ENCODE measurements around the gene PLAAT2.

PLAAT2 gene

DNA sequence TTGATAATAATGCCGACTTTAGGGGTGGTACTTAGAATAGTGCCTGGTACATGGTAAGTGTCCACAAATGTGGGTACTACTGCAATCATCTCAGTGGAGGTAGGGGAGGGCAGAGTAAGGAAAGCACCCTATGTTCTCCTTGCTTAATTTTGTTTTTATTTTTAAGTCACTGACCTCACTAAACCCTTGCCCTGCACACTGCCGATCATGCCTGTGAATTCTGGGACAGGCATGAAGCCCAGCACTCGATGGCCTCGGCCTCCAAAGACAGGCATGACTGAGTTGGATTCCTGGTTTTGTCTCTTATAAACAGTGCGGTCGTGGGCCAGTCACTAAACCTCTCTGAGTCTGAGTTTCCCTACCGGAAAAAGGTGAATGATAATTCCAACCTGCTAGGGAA lies 50.4 kb downstream of the PLAAT2 start:
- DNase-seq = no peak

DNA sequence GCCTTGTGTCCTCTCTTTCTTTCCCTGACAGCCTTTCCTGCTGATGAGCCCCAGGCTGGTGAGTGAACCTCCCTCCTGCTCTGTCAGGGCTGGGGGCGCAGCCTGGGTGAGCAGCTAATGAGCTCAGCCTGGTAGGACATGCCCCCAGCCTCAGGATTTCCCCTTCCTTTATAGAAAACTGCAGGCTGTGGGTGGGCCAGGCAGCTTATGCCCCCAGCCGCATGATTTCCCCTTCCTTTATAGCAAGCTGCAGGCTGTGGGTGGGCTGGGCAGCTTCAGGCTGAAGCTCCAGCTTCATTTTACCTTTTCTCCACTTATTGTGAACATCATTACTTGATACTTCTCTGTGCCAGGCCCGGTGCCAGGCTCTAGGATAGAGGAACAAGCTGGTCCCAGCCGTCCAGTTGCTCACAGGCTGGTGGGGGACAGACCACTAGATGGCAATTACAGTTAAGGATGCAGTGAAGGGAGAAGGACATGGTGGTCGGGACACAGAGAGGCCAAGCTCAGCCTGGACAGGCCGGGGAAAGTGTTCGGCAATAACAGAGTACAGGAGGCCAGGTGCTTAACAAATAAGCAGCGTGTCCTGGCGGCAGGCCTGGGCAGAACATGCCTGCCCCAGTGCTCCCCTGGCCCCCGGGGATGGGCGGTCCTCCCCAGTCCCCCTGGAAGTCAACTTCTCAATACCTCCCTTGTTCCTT lies 52.0 kb downstream of the PLAAT2 start:
- no peak for DNase-seq

DNA sequence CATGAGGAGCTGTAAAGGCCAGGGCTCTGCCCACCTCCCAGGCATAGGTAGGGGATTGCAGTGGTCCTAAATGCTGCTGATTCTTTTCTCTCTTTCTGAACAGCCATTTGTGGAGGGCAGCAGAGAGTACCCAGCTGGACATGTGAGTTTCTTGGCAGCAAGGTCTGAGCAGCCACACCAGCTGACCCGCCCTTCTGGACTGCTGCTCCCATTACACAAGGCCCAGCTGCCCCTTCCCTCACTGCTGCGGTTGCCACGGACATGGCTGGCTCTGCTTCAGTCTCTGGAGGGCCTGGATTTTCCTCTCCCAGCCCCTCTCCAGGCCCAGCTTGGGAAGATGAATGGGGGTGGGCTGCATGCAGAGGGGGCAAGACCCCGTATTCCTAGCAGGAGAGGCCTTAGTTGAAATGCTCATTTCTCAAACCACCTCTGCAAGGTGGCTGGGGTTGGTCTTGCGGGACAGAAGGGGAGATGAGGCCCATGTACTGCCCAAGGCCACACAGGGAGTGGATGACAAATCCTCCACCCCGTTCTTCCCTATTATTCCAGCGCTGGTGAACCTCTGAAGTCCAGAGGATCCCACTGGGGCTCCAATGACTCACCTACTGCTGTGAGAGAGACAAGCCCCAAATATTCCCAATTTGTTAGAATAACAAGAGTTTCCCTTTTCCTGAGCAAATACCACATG lies 52.7 kb downstream of the PLAAT2 start:
- DNase-seq = no peak

DNA sequence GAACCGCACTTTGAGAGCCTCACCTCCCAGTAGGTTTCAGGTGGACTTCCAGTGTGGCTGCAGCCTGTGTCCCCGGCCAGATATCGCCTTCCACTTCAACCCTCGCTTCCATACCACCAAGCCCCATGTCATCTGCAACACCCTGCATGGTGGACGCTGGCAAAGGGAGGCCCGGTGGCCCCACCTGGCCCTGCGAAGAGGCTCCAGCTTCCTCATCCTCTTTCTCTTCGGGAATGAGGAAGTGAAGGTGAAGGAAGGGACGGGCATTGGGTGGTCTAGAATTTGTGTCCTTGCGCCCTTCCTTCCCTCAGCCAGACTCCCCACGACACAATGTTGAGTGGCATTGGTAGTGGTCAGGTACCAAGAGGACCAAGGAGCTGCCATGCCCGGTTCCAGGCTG lies 54.4 kb downstream of the PLAAT2 start:
- DNase-seq = no peak

DNA sequence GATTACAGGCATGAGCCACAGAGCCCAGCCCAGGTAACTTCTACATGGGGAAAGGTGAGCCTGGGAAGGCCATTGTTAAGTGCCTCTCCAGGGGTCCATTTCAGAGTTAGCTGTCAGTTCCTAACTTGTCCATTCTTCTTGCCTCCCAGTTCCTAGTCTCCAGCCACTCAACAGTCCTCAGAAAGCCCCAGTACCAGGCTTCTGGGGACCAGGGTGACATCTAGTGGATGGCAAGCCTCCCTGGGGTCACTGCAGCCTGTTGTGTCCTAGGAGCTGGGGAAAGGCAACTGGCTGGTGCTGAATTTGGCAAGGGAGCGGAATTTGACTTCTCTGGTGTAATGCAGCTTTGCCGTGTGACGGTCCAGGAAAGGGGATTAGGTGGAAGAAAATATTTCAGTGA lies 55.2 kb downstream of the PLAAT2 start:
- peak; percentile 26 for DNase-seq

DNA sequence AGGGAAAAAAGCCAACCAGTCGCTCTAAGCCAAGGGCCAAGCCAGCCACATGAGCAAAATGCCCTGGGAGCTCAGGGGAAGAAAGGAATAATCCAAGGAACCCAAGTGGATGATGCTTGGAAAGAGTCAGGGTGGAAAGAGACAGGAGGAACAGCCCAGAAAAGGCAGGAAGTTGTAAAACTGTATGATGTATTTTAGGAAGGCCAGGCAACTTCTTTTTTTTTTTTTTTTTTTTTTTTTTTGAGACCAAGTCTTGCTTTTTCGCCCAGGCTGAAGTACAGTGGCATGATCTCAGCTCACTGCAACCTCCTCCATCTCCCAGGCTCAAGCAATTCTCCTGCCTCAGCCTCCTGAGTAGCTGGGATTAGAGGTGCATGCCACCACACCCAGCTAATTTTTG lies 55.7 kb downstream of the PLAAT2 start:
- no peak for DNase-seq

DNA sequence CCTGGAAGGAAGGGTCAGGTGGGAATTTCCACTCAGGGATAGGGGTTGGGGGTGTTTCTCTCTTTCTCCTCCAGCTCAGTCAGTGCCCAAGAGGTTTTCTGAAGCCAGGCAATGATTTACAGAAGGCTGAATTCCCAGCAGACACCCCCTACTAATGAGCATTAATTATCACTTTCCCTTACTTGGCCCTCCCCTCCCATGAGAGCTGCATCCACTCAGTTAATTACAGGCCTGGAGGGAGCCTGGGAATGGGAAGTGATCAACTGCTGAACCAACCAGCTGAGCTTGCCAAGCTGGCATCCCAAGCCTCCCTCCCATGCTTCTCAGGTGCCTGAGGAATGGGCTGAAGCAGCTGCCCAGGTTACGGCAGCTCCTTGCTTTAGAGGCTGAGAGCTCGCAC lies 56.3 kb downstream of the PLAAT2 start:
- no peak for DNase-seq

DNA sequence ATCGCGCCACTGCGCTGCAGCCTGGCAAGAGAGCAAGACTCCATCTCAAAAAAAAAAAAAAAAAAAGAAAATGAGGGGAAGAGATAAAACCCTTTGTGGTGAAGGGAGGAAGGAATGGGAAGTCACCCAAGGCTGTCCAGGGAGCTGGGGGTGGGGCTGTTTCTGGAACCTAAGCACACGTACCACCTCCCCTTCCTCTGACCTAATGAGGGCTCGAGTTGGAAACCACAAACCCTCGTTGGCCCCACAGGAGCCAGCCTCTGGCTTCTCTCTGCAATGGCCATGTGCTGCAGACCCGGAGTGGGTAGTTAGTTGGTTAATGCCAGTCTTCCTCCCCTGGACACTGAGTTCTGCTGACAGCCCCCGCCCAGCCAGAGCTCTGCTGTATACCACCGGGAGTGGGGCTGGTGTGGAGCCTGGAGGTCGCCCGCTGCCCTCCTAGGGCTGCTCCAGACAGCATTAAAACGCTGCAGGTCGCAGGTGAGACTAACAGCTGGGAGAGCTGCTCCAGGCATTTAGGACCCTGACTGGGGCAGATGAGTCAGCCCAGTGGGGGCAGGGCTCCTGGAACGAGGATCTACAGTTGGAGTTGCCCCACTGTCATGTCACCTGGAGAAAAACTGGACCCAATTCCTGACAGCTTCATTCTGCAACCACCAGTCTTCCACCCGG lies 57.2 kb downstream of the PLAAT2 start, which contains the start of gene LGALS12:
Gene LGALS12 (plus strand): TSS at position 228 of the 672 bp plus-strand sequence. CDS start 375 bp downstream, at position 603.
- no peak for DNase-seq

DNA sequence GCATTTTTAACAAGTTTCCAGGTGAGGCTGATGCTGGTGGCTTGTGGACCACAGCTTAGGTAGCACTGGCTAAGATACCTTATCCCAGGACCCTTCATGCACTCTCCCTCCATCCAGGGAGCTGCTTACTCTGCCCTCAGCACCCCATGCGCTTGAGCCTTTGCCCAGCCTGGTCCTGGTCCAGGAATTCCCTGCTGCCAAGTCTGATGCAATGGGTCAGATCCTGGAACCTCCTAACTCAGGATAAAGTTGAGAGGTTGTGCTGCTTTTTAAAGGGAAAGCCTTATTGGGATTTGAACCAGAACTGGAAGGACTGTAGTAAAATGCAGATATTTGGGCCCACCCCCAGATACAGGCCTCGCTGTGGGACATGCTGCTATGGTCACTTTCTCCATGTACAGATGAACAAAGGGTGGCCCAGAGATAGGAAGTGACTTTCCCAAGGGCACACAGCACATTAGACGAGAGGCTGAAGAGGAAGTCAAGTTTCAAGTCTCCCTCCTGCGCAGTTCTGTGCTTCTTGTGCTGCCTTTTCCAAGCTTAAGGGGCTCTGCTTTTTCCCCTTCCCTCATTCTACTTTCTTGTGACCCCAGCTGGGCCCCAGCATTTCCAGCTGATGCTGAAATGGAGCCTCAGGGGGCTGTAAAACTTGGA lies 58.1 kb downstream of the PLAAT2 start:
- no peak for DNase-seq

DNA sequence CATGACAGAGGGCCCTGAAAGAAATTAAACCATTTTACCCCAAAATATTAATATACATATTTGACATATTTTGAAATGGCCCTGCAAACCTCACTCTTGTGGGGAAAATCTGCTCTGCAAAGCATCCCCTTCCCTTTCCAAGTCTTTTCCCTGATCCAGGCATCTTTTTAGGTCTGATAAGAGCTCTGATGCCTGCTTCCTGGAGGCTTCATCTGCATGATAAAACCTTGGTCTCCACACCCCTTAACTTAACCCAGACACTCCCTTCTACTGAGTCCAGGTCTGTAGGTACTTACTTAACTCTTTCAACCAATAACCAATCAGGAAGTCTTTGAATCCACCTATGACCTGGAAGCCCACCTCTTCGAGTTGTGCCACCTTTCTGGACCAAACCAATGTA lies 59.1 kb downstream of the PLAAT2 start:
- no peak for DNase-seq

DNA sequence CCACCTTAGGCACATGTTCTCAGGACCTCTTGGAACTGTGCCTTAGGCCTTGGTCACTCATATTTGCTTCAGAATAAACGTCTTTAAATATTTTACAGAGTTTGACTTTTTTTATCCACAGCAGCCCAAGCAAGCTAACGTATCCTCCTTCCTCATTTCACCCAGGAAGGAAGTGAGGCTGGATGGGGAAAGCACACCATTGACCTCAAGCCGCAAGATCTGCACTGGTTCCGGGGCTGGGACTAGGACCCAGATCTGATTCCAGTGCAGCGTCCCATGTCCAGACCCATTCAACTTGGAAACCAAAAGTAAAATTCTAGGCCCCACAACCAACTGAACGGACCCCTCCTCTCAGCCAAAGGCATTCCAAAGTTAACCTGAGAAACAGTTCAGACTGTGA lies 59.7 kb downstream of the PLAAT2 start:
- DNase-seq = no peak
